Measurements from ENCODE around the gene SMIM1.
A peak's percentile ranks its signal among the peaks of the same experiment; 100 is the strongest.

SMIM1 gene

GRCh38 chr1:3820316-3820715 lies 47.8 kb downstream of the SMIM1 start:
- Histone ChIP-seq H3K9ac (ENCODE audit: low read depth, low read length) (no peak overlapping the region), H3K27ac (ENCODE audit: low read depth, low read length) (no peak overlapping the region), H3K4me3 (ENCODE audit: low read length) (no peak overlapping the region), H3K9me3 (ENCODE audit: insufficient read depth, low read depth, low read length) (no peaks in the 10 kb centered on the region), H3K4me1 (ENCODE audit: insufficient read depth, low read length) (no peaks in the 10 kb centered on the region), H3K27me3 (ENCODE audit: insufficient read depth, low read length) (no peaks in the 10 kb centered on the region), H3K36me3 (ENCODE audit: insufficient read depth, low read length) (peaks cover 39% of the 10 kb centered on the region)
- WGBS, result 96% methylated on average over 6 of the region's 8 CpGs

- no peak overlapping the region for H3K4me3 ChIP-seq (ENCODE audit: low read length)
- H3K27ac ChIP-seq (ENCODE audit: low read depth, low read length), result no peak overlapping the region
- H3K9ac ChIP-seq (ENCODE audit: low read depth, low read length), result no peak overlapping the region
- H3K9me3 ChIP-seq (ENCODE audit: insufficient read depth, low read depth, low read length), result no peaks in the 10 kb centered on the region
- H3K36me3 ChIP-seq (ENCODE audit: insufficient read depth, low read length), result peaks cover 45% of the 10 kb centered on the region
- no peaks in the 10 kb centered on the region for H3K27me3 ChIP-seq (ENCODE audit: insufficient read depth, low read length)
- 92% methylated on average over 6 of the region's 6 CpGs for WGBS
- no peaks in the 10 kb centered on the region for H3K4me1 ChIP-seq (ENCODE audit: insufficient read depth, low read length)
These were observed 48.5 kb downstream of the SMIM1 start for GRCh38 chr1:3821004-3821403.

GRCh38 chr1:3821447-3821846 lies 48.9 kb downstream of the SMIM1 start:
- no peak overlapping the region for H3K27ac ChIP-seq (ENCODE audit: low read depth, low read length)
- H3K27me3 ChIP-seq (ENCODE audit: insufficient read depth, low read length), result no peaks in the 10 kb centered on the region
- no peaks in the 10 kb centered on the region for H3K9me3 ChIP-seq (ENCODE audit: insufficient read depth, low read depth, low read length)
- H3K4me3 ChIP-seq (ENCODE audit: low read length), result no peak overlapping the region
- H3K9ac ChIP-seq (ENCODE audit: low read depth, low read length), result peak overlapping the region; percentile 20; the same call in 1 of the 2 replicates
- 92% methylated on average over 13 of the region's 13 CpGs for WGBS
- peaks cover 48% of the 10 kb centered on the region for H3K36me3 ChIP-seq (ENCODE audit: insufficient read depth, low read length)
- H3K4me1 ChIP-seq (ENCODE audit: insufficient read depth, low read length), result no peaks in the 10 kb centered on the region

- Histone ChIP-seq H3K36me3 (ENCODE audit: insufficient read depth, low read length) (peaks cover 51% of the 10 kb centered on the region), H3K27me3 (ENCODE audit: insufficient read depth, low read length) (no peaks in the 10 kb centered on the region), H3K9ac (ENCODE audit: low read depth, low read length) (peak overlapping the region; percentile 20; the same call in 1 of the 2 replicates), H3K27ac (ENCODE audit: low read depth, low read length) (no peak overlapping the region), H3K9me3 (ENCODE audit: insufficient read depth, low read depth, low read length) (no peaks in the 10 kb centered on the region), H3K4me3 (ENCODE audit: low read length) (no peak overlapping the region), H3K4me1 (ENCODE audit: insufficient read depth, low read length) (no peaks in the 10 kb centered on the region)
- 90% methylated on average over 15 of the region's 15 CpGs for WGBS
These were observed 49.4 kb downstream of the SMIM1 start for GRCh38 chr1:3821908-3822307.

- Histone ChIP-seq H3K4me1 (ENCODE audit: insufficient read depth, low read length) (no peaks in the 10 kb centered on the region), H3K9ac (ENCODE audit: low read depth, low read length) (no peak overlapping the region), H3K9me3 (ENCODE audit: insufficient read depth, low read depth, low read length) (no peaks in the 10 kb centered on the region), H3K27me3 (ENCODE audit: insufficient read depth, low read length) (no peaks in the 10 kb centered on the region), H3K36me3 (ENCODE audit: insufficient read depth, low read length) (peaks cover 53% of the 10 kb centered on the region), H3K27ac (ENCODE audit: low read depth, low read length) (no peak overlapping the region), H3K4me3 (ENCODE audit: low read length) (no peak overlapping the region)
- 89% methylated on average over 16 of the region's 16 CpGs for WGBS
These were observed 49.9 kb downstream of the SMIM1 start for GRCh38 chr1:3822421-3822820.

GRCh38 chr1:3824650-3825049 lies 52.1 kb downstream of the SMIM1 start:
- Histone ChIP-seq H3K9me3 (ENCODE audit: insufficient read depth, low read depth, low read length) (no peaks in the 10 kb centered on the region), H3K4me1 (ENCODE audit: insufficient read depth, low read length) (no peaks in the 10 kb centered on the region), H3K4me3 (ENCODE audit: low read length) (no peak overlapping the region), H3K27me3 (ENCODE audit: insufficient read depth, low read length) (no peaks in the 10 kb centered on the region), H3K27ac (ENCODE audit: low read depth, low read length) (no peak overlapping the region), H3K36me3 (ENCODE audit: insufficient read depth, low read length) (peaks cover 69% of the 10 kb centered on the region), H3K9ac (ENCODE audit: low read depth, low read length) (no peak overlapping the region)
- 88% methylated on average over 8 of the region's 8 CpGs for WGBS

DNA sequence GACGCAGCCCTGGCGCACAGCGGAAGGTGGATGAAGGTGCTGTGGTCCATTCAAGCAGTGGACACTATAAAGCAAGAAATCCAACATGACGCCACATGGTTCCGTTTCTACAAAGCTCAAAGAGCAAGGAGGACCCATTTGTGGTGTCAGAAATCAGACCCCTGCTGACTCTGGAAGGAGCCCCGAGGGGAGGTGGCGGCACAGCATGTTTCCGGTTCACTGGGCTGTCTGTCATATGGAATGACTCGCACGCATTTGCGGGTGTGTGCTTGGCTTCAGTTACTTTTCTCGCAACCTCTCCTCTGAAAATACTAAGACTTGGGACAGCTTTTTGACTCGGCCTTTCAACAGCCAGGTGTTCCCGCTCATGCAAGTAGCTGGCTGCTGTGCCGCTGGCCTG lies 52.8 kb downstream of the SMIM1 start:
- no peak overlapping the region for H3K4me3 ChIP-seq (ENCODE audit: low read length)
- no peaks in the 10 kb centered on the region for H3K27me3 ChIP-seq (ENCODE audit: insufficient read depth, low read length)
- H3K9me3 ChIP-seq (ENCODE audit: insufficient read depth, low read depth, low read length), result no peaks in the 10 kb centered on the region
- H3K9ac ChIP-seq (ENCODE audit: low read depth, low read length), result no peak overlapping the region
- no peak overlapping the region for H3K27ac ChIP-seq (ENCODE audit: low read depth, low read length)
- peaks cover 69% of the 10 kb centered on the region for H3K36me3 ChIP-seq (ENCODE audit: insufficient read depth, low read length)
- 92% methylated on average over 15 of the region's 15 CpGs for WGBS
- H3K4me1 ChIP-seq (ENCODE audit: insufficient read depth, low read length), result no peaks in the 10 kb centered on the region

Measured in HUES64 (cell line).